ENCODE data around the gene FCRL4.
"Not testable (repeated sequence)": the region's sequence is repeated elsewhere in the genome, so short reads cannot be mapped to it uniquely, and the experiment has no call there.

The FCRL4 gene

GRCh38 chr1:157558119-157558518 is 39.8 kb downstream of the FCRL4 start:
- TF ChIP-seq CTCF (IDR thresholded peaks at IDR 0.05; ENCODE audit: borderline replicate concordance, insufficient read depth, low read depth, low read length), result no peak
- H3K4me3 ChIP-seq (ENCODE audit: low read depth, low read length), result no peak overlapping the region

GRCh38 chr1:157551694-157552693 is 45.9 kb downstream of the FCRL4 start, which contains the start of gene FCRL5:
FCRL5 (minus strand) TSS chr1:157552515; CDS start chr1:157552362, 153 bp downstream.
- TF ChIP-seq CTCF (IDR thresholded peaks at IDR 0.05; ENCODE audit: borderline replicate concordance, insufficient read depth, low read depth, low read length), result no peak
- no peak within 1 kb of the TSS for H3K4me3 ChIP-seq (ENCODE audit: low read depth, low read length)

- H3K4me3 ChIP-seq (ENCODE audit: low read depth, low read length), result not testable (repeated sequence)
These were observed 49.8 kb downstream of the FCRL4 start for GRCh38 chr1:157548081-157548480.

- no peak for TF ChIP-seq CTCF (IDR thresholded peaks at IDR 0.05; ENCODE audit: borderline replicate concordance, insufficient read depth, low read depth, low read length)
- H3K4me3 ChIP-seq (ENCODE audit: low read depth, low read length), result no peak overlapping the region
These were observed 55.2 kb downstream of the FCRL4 start for GRCh38 chr1:157542676-157543075.

GRCh38 chr1:157540852-157541251 is 57.0 kb downstream of the FCRL4 start:
- H3K4me3 ChIP-seq (ENCODE audit: low read depth, low read length), result no peak overlapping the region

GRCh38 chr1:157540160-157540748 is 57.6 kb downstream of the FCRL4 start:
- no peak overlapping the region for H3K4me3 ChIP-seq (ENCODE audit: low read depth, low read length)
- TF ChIP-seq CTCF (IDR thresholded peaks at IDR 0.05; ENCODE audit: borderline replicate concordance, insufficient read depth, low read depth, low read length), result no peak

More at GRCh38 chr1:157540852-157541251, 57.0 kb downstream of the FCRL4 start:
- TF ChIP-seq CTCF (IDR thresholded peaks at IDR 0.05; ENCODE audit: borderline replicate concordance, insufficient read depth, low read depth, low read length), result no peak

- TF ChIP-seq CTCF (IDR thresholded peaks at IDR 0.05; ENCODE audit: borderline replicate concordance, insufficient read depth, low read depth, low read length), result no peak
- H3K4me3 ChIP-seq (ENCODE audit: low read depth, low read length), result no peak overlapping the region
These were observed 58.3 kb downstream of the FCRL4 start for GRCh38 chr1:157539568-157539967.

Data from GM12875 (cell line).